Measurements from ENCODE around the gene CS. TPM values are rescaled to one million over a fixed set of nuclear protein-coding genes. Genes with fewer than 3 reads are reported as not detected.

Gene CS
- total RNA-seq, 6 experiments from 2014 or later = 196 to 247 (median 232) TPM

GRCh38 chr12:56260921-56261320, 39.2 kb downstream of the CS start:
- Mint-ChIP-seq H3K36me3 (ENCODE audit: low read depth) (peaks cover 24% of the 10 kb centered on the region), H3K4me3 (no peak overlapping the region), H3K27ac (peak overlapping the region; percentile 89), H3K27me3 (ENCODE audit: insufficient read depth) (peaks cover 2% of the 10 kb centered on the region; the same call in 1 of the 2 replicates), H3K9me3 (no peaks in the 10 kb centered on the region), H3K4me1 (ENCODE audit: low read depth) (peaks cover 51% of the 10 kb centered on the region)
- no peak for DNase-seq
- no peak for TF ChIP-seq CTCF (IDR thresholded peaks at IDR 0.05)

GRCh38 chr12:56260380-56260779, 39.8 kb downstream of the CS start:
- no peak for DNase-seq
- TF ChIP-seq CTCF (IDR thresholded peaks at IDR 0.05) = no peak
- Mint-ChIP-seq H3K27me3 (ENCODE audit: insufficient read depth) (peaks cover 2% of the 10 kb centered on the region; the same call in 1 of the 2 replicates), H3K27ac (peak overlapping the region; percentile 89; the same call in 1 of the 2 replicates), H3K9me3 (no peaks in the 10 kb centered on the region), H3K4me1 (ENCODE audit: low read depth) (peaks cover 48% of the 10 kb centered on the region), H3K36me3 (ENCODE audit: low read depth) (peaks cover 25% of the 10 kb centered on the region), H3K4me3 (no peak overlapping the region)

- Mint-ChIP-seq H3K4me1 (ENCODE audit: low read depth) (peaks cover 54% of the 10 kb centered on the region), H3K27me3 (ENCODE audit: insufficient read depth) (no peaks in the 10 kb centered on the region), H3K4me3 (peak overlapping the region; percentile 90), H3K27ac (peak overlapping the region; percentile 94), H3K9me3 (no peaks in the 10 kb centered on the region), H3K36me3 (ENCODE audit: low read depth) (peaks cover 35% of the 10 kb centered on the region)
- no peak for TF ChIP-seq CTCF (IDR thresholded peaks at IDR 0.05)
- DNase-seq = no peak
These were observed 41.3 kb downstream of the CS start for GRCh38 chr12:56258820-56259183.

GRCh38 chr12:56258068-56258819, 41.9 kb downstream of the CS start, which contains the start of gene ANKRD52:
TSS of gene ANKRD52 (minus strand) at chr12:56258384. CDS start at chr12:56258269, 115 bp downstream.
- Mint-ChIP-seq H3K9me3 (no peaks in the 10 kb centered on the region), H3K36me3 (ENCODE audit: low read depth) (peaks cover 40% of the 10 kb centered on the region), H3K27me3 (ENCODE audit: insufficient read depth) (no peaks in the 10 kb centered on the region), H3K4me3 (peak within 1 kb of the TSS; percentile 96), H3K27ac (peak within 1 kb of the TSS; percentile 94), H3K4me1 (ENCODE audit: low read depth) (peaks cover 54% of the 10 kb centered on the region)
- peak; percentile 66 for DNase-seq
- TF ChIP-seq CTCF (IDR thresholded peaks at IDR 0.05) = peak; percentile 81

GRCh38 chr12:56257491-56258067, 42.6 kb downstream of the CS start:
- Mint-ChIP-seq H3K9me3 (no peaks in the 10 kb centered on the region), H3K4me3 (peak overlapping the region; percentile 96), H3K36me3 (ENCODE audit: low read depth) (peaks cover 45% of the 10 kb centered on the region), H3K4me1 (ENCODE audit: low read depth) (peaks cover 54% of the 10 kb centered on the region), H3K27me3 (ENCODE audit: insufficient read depth) (no peaks in the 10 kb centered on the region), H3K27ac (peak overlapping the region; percentile 62)
- DNase-seq = no peak
- TF ChIP-seq CTCF (IDR thresholded peaks at IDR 0.05) = peak; percentile 29; the same call in 1 of the 2 replicates

All from HFFc6 (cell line).